Measurements from ENCODE around the gene CLEC2L. TPM values are rescaled to one million over a fixed set of nuclear protein-coding genes. Genes with fewer than 3 reads are reported as not detected.

The CLEC2L gene
- total and polyA plus RNA-seq, 2 of the 8 experiments (the other 6 are each of a cell fraction or from before 2014, with no cell fraction given), result 0.20 to 1.9 TPM

- TF ChIP-seq CHD7 (IDR thresholded peaks at IDR 0.05; ENCODE audit: insufficient replicate concordance, low read length), result no peak
- no peak for TF ChIP-seq KDM1A (IDR thresholded peaks at IDR 0.05; ENCODE audit: borderline replicate concordance, low read length)
- TF ChIP-seq PHF8 (conservative IDR thresholded peaks at IDR 0.05; ENCODE audit: low read depth, low read length), result no peak
- no peak for TF ChIP-seq RFX5 (IDR thresholded peaks at IDR 0.05; ENCODE audit: borderline replicate concordance, low read depth, low read length)
These were observed 43.9 kb upstream of the CLEC2L start (continued) for GRCh38 chr7:139479620-139480019.

Measured in H1 (cell line).